Omental fat pad (tissue), 4 donors: ENCODE measurements around the gene RBM44. TPM values are rescaled to one million over a fixed set of nuclear protein-coding genes. Genes with fewer than 3 reads are reported as not detected.
"Not testable (repeated sequence)": the region's sequence is repeated elsewhere in the genome, so short reads cannot be mapped to it uniquely, and the experiment has no call there.

ENCODE experiments used
- ATAC-seq: fragments of 150-250 bp; one replicate; pipeline ENCODE4 v1.9.1; 2016; ENCODE audit warnings: mild to moderate bottlenecking, moderate library complexity; ENCODE audit not compliant: low FRiP score
- DNase-seq: peaks from one replicate; pipeline ENCODE4 v3.0.0-alpha.2; 2019; ENCODE audit warnings: low spot score
- total RNA-seq, 4 donors: library from RNA; depleted of rRNA; stranded (reverse); fragments of >200 nt; gene quantifications; one replicate each; pipeline ENCODE4 v1.1.0, GENCODE V29; 2016
- TF ChIP-seq, protein P1 (sequence below), 3 donors: fragments of 450-650 bp; IDR thresholded peaks; one replicate each; pipeline ENCODE4 v1.5.1; 2016 to 2017; ENCODE audit warnings: antibody characterized with exemption in 3 of 3, mild to moderate bottlenecking in 3 of 3, moderate library complexity in 2 of 3

Gene RBM44
- 1 to 10 TPM; 1.1 to 2.6 (median 1.5) TPM for total RNA-seq

DNA sequence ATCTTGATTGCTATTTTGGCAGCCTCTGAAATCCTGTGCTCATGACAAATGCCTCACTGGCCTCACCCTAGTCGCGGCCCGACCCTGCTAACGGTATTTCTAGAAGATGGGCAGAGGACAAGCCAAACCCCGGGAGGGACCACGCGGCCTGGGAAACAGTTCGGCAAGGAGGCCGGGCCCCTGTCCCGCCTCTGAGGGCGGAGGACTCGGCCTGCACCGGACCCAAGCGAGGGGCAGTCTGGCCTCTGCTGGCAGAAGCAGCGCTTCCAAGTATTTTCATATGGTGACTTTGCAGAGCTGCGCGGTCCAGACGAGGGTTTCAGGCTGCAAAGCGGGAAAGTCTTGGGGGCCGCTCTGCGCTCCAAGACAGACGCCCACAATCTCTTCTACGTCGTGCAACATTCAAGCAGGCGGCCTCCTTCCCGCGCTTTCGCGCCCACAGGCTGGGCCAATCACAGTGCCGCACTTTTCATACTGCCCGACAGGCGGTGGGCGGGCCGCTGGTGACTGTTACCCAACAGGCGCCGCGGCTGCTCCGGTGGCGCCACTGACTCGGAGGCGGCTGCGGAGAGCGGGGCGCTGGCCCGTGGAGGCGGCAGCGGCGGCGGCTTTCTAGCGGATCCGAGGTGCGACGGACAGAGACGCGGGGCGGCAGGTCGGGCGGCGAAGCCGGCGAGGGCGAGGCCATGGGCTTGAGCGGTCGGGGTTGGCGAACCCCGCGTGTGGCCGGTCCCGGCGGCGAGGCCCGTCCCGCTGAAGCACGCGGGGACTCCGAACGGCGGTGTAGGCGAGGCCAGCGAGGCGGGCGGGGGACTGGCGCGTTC, at the start of gene RBM44:
Gene RBM44, plus strand, starts transcription at position 544 of the 824 bp plus-strand sequence. CDS start 14,831 bp downstream, outside the sequence.
- TF ChIP-seq, protein P1, sequence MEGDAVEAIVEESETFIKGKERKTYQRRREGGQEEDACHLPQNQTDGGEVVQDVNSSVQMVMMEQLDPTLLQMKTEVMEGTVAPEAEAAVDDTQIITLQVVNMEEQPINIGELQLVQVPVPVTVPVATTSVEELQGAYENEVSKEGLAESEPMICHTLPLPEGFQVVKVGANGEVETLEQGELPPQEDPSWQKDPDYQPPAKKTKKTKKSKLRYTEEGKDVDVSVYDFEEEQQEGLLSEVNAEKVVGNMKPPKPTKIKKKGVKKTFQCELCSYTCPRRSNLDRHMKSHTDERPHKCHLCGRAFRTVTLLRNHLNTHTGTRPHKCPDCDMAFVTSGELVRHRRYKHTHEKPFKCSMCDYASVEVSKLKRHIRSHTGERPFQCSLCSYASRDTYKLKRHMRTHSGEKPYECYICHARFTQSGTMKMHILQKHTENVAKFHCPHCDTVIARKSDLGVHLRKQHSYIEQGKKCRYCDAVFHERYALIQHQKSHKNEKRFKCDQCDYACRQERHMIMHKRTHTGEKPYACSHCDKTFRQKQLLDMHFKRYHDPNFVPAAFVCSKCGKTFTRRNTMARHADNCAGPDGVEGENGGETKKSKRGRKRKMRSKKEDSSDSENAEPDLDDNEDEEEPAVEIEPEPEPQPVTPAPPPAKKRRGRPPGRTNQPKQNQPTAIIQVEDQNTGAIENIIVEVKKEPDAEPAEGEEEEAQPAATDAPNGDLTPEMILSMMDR (IDR thresholded peaks at IDR 0.05) = no peak
- no peak for ATAC-seq
- DNase-seq = no peak

DNA sequence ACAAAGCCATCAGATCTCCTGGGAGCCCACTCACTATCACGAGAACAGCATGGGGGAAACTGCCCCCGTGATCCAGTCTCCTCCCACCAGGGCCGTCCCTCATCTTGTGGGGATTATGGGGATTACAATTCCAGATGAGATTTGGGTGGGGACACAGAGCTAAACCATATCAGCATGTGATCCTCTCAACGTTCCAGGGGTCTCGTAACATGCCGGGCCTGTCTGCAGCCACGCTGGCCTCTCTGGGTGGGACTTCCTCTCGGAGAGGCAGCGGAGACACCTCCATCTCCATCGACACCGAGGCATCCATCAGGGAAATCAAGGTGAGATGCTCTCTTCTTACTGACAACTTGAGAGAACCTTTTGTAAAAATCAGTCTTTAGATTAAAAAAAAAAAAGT, 49.6 kb upstream of the RBM44 start:
- DNase-seq (no peak), ATAC-seq (no peak)
- TF ChIP-seq, protein P1 (IDR thresholded peaks at IDR 0.05) = no peak

DNA sequence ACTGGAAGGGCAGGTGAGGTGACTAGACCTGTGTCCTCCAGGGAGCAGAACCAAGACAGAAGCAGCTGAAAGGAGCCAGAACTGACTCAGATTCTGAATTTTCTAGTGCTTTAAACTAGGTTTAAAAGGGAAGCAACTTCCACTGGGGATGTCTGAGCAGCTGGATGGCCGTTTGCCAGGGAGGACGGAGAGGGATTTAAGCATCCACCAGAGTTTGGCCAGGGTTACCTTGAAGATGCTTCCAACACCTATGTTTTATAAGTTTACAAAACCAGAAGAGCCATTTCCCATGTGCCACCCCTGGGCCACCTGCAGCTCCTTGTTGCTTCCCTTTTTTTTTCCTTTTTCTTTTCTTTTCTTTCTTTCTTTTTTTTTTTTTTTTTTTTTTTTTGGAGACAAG, 48.6 kb upstream of the RBM44 start:
- DNase-seq (no peak), ATAC-seq (no peak)
- TF ChIP-seq, protein P1 (IDR thresholded peaks at IDR 0.05) = no peak

DNA sequence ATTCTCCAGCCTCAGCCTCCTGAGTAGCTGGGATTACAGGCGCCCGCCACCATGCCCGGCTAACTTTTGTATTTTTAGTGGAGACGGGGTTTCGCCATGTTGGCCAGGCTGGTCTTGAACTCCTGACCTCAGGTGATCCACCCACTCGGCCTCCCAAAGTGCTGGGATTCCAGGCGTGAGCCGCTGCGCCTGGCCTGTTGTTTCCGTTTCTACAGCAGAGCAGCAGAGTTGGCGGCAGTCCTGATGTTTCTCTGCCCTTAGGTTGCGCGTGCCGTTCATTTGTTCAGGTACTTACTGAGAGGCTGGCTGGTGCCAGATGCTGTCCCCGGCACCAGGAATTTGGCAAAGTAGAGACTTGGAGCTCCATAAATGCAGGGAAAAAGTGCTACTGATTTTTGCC, 48.1 kb upstream of the RBM44 start:
- ATAC-seq, DNase-seq: not testable (repeated sequence)

DNA sequence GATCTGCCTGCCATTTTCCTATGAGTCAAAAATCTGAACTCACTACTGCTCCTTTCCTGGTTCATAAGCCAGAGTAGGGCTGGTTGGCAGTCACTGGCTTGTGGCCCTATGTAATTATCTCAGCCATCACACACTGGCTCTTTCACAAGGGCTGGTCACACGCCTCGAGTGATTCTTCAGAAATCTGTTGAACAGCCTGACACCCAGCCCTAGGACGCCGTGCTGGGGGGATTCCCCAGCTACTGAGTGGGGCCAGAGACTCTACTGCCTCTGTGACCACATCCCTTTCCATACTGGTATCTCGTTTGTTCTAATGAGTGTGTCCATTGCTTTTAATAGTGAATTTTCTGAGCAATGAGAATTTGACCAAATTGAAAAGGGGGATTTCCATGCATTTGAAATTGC, 45.8 kb upstream of the RBM44 start:
- DNase-seq (no peak), ATAC-seq (no peak)
- TF ChIP-seq, protein P1 (IDR thresholded peaks at IDR 0.05) = no peak

DNA sequence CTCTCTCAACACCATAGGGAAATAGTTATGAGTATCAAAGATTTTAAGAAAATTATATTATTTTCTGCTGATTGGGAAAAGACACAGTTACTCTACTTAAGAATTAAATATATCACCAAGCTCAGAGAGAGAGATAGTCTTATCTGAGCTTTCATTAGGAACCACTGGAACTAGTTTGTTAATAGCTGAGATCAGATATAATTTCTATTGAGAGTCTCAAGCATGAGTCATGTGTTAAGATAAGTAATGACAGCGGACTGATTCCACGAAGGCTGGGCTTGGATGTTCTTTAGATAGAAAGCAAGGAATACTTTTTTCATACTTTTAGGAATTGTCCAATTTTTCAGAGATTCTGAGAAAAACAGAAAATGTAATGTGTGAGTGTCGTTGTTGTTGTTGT, 44.4 kb upstream of the RBM44 start:
- TF ChIP-seq, protein P1 (IDR thresholded peaks at IDR 0.05) = no peak
- ATAC-seq (no peak), DNase-seq (no peak)

DNA sequence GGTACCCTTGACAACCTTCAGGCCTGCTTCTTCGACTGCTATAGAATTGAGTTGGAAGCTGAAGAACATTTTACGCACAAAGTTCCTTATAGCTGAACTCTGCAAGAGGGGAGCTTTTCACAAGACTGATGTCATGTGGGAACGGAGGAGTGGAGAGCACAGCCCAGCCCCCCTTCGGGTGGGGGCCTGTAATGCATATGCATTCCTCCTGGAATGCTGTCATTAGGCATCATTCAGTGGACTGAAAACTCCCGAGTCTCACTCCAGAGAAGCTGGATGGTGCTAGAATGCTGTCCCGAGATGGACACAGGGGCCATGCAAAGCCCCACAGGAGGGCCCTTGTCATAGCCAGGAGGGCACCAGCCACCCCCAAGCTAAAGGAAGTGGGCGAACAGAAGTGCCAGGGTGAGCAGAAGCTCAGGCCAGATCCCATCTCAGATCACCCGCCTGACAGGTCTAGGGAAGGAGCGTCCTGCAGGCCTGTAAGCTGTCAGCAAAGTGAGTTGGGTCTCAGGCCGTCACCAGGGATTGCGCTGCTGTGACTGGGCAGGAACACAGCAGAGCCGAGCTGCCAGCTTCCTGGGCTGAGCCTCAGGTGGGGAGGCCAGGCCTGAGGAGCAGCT, 43.8 kb upstream of the RBM44 start:
- TF ChIP-seq, protein P1 (IDR thresholded peaks at IDR 0.05) = no peak
- DNase-seq (no peak), ATAC-seq (no peak)
